GM20000 (cell line): ENCODE results near the gene MKI67.
A peak's percentile ranks its signal among the peaks of the same experiment; 100 is the strongest.

Source experiments
- DNase-seq: peaks from one replicate; pipeline ENCODE4 v3.0.0; 2012; ENCODE audit warnings: low spot score
- TF ChIP-seq, protein P1 (sequence below): IDR thresholded peaks from 2 replicates; pipeline ENCODE4 v1.5.1; 2012; ENCODE audit warnings: mild to moderate bottlenecking, control low read depth; ENCODE audit errors: extremely low read depth, missing control alignments

Gene MKI67

DNA sequence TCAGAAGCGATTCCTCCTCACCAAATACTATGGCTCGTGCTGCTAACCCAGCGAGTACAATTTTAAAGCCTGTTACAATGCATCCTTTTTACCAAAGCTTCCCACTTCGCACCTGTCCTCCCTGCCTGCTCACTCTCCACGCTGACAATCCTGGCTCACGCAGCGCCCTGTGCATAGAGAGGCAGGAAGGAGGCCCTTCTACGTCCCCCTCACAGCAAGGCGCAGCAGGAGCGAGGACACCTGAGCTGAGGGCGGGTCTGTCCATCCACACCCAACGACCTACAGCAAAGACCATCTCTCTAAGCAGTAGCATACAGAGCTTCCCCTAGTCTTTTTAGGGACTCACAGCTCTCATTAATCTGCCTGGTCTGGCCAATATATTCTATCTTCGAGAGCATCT, 46.0 kb downstream of the MKI67 start:
- DNase-seq: no peak
- TF ChIP-seq, protein P1, sequence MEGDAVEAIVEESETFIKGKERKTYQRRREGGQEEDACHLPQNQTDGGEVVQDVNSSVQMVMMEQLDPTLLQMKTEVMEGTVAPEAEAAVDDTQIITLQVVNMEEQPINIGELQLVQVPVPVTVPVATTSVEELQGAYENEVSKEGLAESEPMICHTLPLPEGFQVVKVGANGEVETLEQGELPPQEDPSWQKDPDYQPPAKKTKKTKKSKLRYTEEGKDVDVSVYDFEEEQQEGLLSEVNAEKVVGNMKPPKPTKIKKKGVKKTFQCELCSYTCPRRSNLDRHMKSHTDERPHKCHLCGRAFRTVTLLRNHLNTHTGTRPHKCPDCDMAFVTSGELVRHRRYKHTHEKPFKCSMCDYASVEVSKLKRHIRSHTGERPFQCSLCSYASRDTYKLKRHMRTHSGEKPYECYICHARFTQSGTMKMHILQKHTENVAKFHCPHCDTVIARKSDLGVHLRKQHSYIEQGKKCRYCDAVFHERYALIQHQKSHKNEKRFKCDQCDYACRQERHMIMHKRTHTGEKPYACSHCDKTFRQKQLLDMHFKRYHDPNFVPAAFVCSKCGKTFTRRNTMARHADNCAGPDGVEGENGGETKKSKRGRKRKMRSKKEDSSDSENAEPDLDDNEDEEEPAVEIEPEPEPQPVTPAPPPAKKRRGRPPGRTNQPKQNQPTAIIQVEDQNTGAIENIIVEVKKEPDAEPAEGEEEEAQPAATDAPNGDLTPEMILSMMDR: no peak

GRCh38 chr10:128078136-128078969, 47.9 kb downstream of the MKI67 start:
- TF ChIP-seq, protein P1: peak; percentile 66
- peak; percentile 69 for DNase-seq

GRCh38 chr10:128077155-128077875, 48.9 kb downstream of the MKI67 start:
- TF ChIP-seq, protein P1: no peak
- DNase-seq: no peak

DNA sequence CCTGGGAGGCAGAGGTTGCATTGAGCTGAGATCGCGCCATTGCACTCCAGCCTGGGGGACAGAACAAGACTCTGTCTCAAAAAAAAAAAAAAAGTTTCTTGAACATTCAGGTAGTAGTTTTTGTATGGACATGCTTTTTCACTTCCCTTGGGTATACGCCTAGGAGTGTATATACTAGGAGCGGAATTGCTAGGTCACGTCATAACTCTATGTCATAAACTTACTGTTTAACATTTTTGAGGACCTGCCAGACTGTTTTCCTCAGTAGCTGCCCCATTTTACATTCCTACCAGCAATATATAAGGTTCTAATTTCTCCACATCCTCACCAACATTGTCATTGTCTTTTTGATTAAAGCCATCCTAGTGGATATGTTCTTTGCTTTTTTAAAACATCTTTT, 51.6 kb downstream of the MKI67 start:
- TF ChIP-seq, protein P1: no peak
- DNase-seq: no peak

DNA sequence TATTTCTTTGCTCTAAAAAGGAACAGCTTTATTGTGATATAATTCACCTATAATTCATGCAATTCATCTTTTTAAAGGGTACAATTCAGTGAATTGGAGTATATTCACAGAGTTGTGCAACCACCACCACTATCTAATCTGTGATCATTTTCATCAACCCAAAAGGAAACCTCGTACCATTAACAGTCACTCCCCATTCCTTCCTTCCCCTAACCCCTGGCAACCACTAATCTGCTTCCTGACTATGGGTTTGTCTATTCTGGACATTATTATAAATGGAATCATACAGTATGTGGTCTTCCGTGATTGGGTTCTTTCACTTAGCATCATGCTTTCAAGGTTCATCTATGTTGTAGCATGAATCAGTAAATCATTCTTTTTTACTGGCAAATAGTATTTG, 52.3 kb downstream of the MKI67 start:
- DNase-seq: no peak
- TF ChIP-seq, protein P1: no peak

DNA sequence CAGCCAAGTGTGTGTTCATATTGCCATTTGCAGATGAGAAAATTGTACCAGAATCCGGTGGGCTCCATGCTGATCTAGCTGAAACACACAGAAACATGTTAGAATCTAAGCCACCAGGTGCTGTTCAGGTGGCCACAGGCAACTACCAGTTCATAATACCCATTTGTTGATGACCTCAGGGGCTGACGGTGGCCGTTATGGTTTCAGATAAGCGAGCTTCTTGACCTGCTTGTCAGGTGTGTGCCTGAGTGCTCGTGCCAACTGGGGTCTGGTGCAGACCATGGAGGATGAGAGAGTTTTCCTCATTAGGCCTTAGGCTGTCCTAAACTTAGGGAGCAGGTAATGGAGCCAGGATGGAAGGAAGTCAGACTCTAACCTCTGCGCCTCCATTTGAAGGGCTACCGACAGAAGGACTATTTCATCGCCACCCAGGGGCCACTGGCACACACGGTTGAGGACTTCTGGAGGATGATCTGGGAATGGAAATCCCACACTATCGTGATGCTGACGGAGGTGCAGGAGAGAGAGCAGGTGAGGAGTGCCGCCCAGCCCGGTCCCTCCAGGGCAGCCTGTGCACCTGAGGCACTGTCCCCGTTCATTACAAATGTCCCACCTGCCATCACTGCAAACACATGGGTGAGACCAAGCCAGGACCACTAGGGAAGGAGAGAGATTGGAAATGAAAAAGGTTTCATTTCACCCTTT, 53.1 kb downstream of the MKI67 start:
- no peak for DNase-seq
- TF ChIP-seq, protein P1: no peak

DNA sequence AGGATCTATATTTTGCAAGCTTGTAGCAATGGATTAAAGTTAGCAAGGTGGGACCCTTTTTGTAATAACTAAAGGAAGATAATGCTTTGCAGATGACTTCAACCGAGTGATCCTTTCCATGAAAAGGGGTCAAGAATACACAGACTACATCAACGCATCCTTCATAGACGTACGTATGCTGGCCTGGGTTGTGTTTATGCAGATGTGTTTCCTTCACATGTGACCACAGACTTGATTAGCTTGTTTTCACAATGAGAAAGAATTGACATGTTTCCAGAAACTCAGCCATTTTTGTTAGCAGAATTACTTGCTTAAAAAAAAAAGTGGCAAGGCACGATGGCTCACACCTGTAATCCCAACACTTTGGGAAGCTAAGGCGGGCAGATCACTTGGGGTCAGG, 54.2 kb downstream of the MKI67 start:
- TF ChIP-seq, protein P1: no peak
- DNase-seq: no peak
